Measurements from ENCODE around the gene MAST2.
"Not testable (repeated sequence)": the region's sequence is repeated elsewhere in the genome, so short reads cannot be mapped to it uniquely, and the experiment has no call there.

The MAST2 gene

GRCh38 chr1:45928486-45929205, 125.2 kb downstream of the MAST2 start:
- Histone ChIP-seq H2AFZ (ENCODE audit: low read length) (no peak overlapping the region), H3K36me3 (replicated peaks; ENCODE audit: insufficient read depth, low read length) (no peaks in the 10 kb centered on the region), H4K20me1 (ENCODE audit: insufficient read depth, low read length) (no peaks in the 10 kb centered on the region), H3K4me1 (ENCODE audit: low read length) (peaks cover 24% of the 10 kb centered on the region), H3K27me3 (replicated peaks; ENCODE audit: insufficient read depth, low read length) (no peaks in the 10 kb centered on the region), H3K9me3 (replicated peaks; ENCODE audit: insufficient read depth, low read length) (no peaks in the 10 kb centered on the region), H3K9me2 (replicated peaks; ENCODE audit: insufficient read depth, low read length) (no peaks in the 10 kb centered on the region), H3K4me3 (ENCODE audit: low read length) (no peak overlapping the region), H3K9ac (ENCODE audit: low read length) (no peak overlapping the region), H3K79me2 (ENCODE audit: low read length) (peaks cover 29% of the 10 kb centered on the region), H3K27ac (ENCODE audit: low read length) (no peak overlapping the region), H3K4me2 (ENCODE audit: low read depth, low read length) (no peak overlapping the region), H3F3A (ENCODE audit: insufficient read depth, low read length) (peaks cover 19% of the 10 kb centered on the region)
- TF ChIP-seq EZH2 (optimal IDR thresholded peaks at IDR 0.05; ENCODE audit: low read depth, low read length) (no peak), EZH2phosphoT487 (IDR thresholded peaks at IDR 0.05; ENCODE audit: low read length) (no peak), CTCF (IDR thresholded peaks at IDR 0.05; ENCODE audit: low read length) (no peak)
- DNase-seq, result no peak

GRCh38 chr1:45929257-45929687, 125.9 kb downstream of the MAST2 start:
- DNase-seq, result no peak
- Histone ChIP-seq H3K79me2 (ENCODE audit: low read length) (peaks cover 34% of the 10 kb centered on the region), H2AFZ (ENCODE audit: low read length) (no peak overlapping the region), H3K27ac (ENCODE audit: low read length) (no peak overlapping the region), H3K4me1 (ENCODE audit: low read length) (peaks cover 23% of the 10 kb centered on the region), H3K9me2 (replicated peaks; ENCODE audit: insufficient read depth, low read length) (no peaks in the 10 kb centered on the region), H3K4me3 (ENCODE audit: low read length) (no peak overlapping the region), H3K9me3 (replicated peaks; ENCODE audit: insufficient read depth, low read length) (no peaks in the 10 kb centered on the region), H3K9ac (ENCODE audit: low read length) (no peak overlapping the region), H3K36me3 (replicated peaks; ENCODE audit: insufficient read depth, low read length) (no peaks in the 10 kb centered on the region), H4K20me1 (ENCODE audit: insufficient read depth, low read length) (no peaks in the 10 kb centered on the region), H3K4me2 (ENCODE audit: low read depth, low read length) (no peak overlapping the region), H3F3A (ENCODE audit: insufficient read depth, low read length) (peaks cover 19% of the 10 kb centered on the region), H3K27me3 (replicated peaks; ENCODE audit: insufficient read depth, low read length) (no peaks in the 10 kb centered on the region)
- TF ChIP-seq EZH2phosphoT487 (IDR thresholded peaks at IDR 0.05; ENCODE audit: low read length) (no peak), CTCF (IDR thresholded peaks at IDR 0.05; ENCODE audit: low read length) (no peak), EZH2 (optimal IDR thresholded peaks at IDR 0.05; ENCODE audit: low read depth, low read length) (no peak)

GRCh38 chr1:45930258-45931150, 127.1 kb downstream of the MAST2 start:
- Histone ChIP-seq H3K27ac (ENCODE audit: low read length) (no peak overlapping the region), H4K20me1 (ENCODE audit: insufficient read depth, low read length) (no peaks in the 10 kb centered on the region), H3K36me3 (replicated peaks; ENCODE audit: insufficient read depth, low read length) (no peaks in the 10 kb centered on the region), H2AFZ (ENCODE audit: low read length) (no peak overlapping the region), H3K27me3 (replicated peaks; ENCODE audit: insufficient read depth, low read length) (no peaks in the 10 kb centered on the region), H3K4me3 (ENCODE audit: low read length) (no peak overlapping the region), H3K9ac (ENCODE audit: low read length) (no peak overlapping the region), H3K4me2 (ENCODE audit: low read depth, low read length) (no peak overlapping the region), H3K79me2 (ENCODE audit: low read length) (peaks cover 43% of the 10 kb centered on the region), H3K9me2 (replicated peaks; ENCODE audit: insufficient read depth, low read length) (no peaks in the 10 kb centered on the region), H3K9me3 (replicated peaks; ENCODE audit: insufficient read depth, low read length) (no peaks in the 10 kb centered on the region), H3K4me1 (ENCODE audit: low read length) (peaks cover 11% of the 10 kb centered on the region), H3F3A (ENCODE audit: insufficient read depth, low read length) (peaks cover 10% of the 10 kb centered on the region)
- DNase-seq, result no peak
- no peak for TF ChIP-seq CTCF (IDR thresholded peaks at IDR 0.05; ENCODE audit: low read length)
- TF ChIP-seq EZH2phosphoT487 (IDR thresholded peaks at IDR 0.05; ENCODE audit: low read length), result no peak
- no peak for TF ChIP-seq EZH2 (optimal IDR thresholded peaks at IDR 0.05; ENCODE audit: low read depth, low read length)

GRCh38 chr1:45932205-45932604, 128.8 kb downstream of the MAST2 start:
- DNase-seq; H3K4me2 ChIP-seq (ENCODE audit: low read depth, low read length); H3K9me2 ChIP-seq (replicated peaks; ENCODE audit: insufficient read depth, low read length); H3K9ac ChIP-seq (ENCODE audit: low read length); H4K20me1 ChIP-seq (ENCODE audit: insufficient read depth, low read length); H3K27ac ChIP-seq (ENCODE audit: low read length); H3F3A ChIP-seq (ENCODE audit: insufficient read depth, low read length); H3K27me3 ChIP-seq (replicated peaks; ENCODE audit: insufficient read depth, low read length); H3K4me3 ChIP-seq (ENCODE audit: low read length); H2AFZ ChIP-seq (ENCODE audit: low read length); H3K36me3 ChIP-seq (replicated peaks; ENCODE audit: insufficient read depth, low read length); H3K9me3 ChIP-seq (replicated peaks; ENCODE audit: insufficient read depth, low read length); H3K4me1 ChIP-seq (ENCODE audit: low read length): not testable (repeated sequence)
- H3K79me2 ChIP-seq (ENCODE audit: low read length), result peaks cover 55% of the 10 kb centered on the region
